Cardiac fibroblast (primary cell): ENCODE results near the gene CYGB.
A peak's percentile ranks its signal among the peaks of the same experiment; 100 is the strongest.

ENCODE experiments used
- DNase-seq, 2 donors: peaks; one replicate each; pipeline versions ENCODE4 v3.0.0 to v3.0.0-alpha.2; 2010; ENCODE audit warnings: low read depth in 2 of 2
- H3K4me3 ChIP-seq, 2 donors: replicated peaks in 1 of 2; 1 replicate in 1 of 2; 2 replicates in 1 of 2; pipeline ENCODE4 v1.5.1; 2011; ENCODE audit warnings: low read depth in 2 of 2, low read length in 2 of 2, mild to moderate bottlenecking in 2 of 2, moderate library complexity in 1 of 2
- TF ChIP-seq, protein P1 (sequence below): IDR thresholded peaks from one replicate; pipeline ENCODE4 v1.5.1; 2011; ENCODE audit warnings: low read depth, mild to moderate bottlenecking, low read length, inconsistent platforms

The CYGB gene

DNA sequence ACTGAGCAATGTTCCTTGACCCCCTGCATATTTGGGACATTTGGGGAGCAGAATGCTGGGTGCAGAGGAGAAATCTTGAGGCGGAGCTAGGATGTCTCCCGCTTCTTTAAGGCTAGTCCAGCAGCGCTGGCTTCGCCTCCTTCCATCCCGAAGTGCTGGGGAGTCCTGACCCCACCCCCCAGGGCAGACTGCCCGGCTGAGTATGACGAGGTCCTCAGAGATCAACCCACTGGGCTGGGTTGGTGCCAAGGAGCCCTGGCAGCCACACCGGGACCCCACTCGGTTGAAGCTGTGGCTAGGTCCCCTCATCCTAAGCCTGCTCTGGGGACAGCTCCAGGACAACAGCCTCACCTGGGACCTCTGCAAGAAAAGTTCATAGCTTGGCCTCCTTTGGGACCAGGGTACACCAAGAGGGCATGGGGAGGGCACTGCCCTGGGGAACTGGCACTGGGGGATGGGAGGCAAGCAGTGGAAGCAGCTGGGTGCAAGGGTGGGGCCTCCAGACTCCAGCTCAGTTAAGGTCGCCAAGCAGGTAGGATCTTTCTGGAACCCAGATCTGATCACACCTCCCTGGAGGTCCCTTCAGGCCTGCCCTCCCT is 47.3 kb downstream of the CYGB start:
- DNase-seq: no peak
- no peak overlapping the region for H3K4me3 ChIP-seq
- TF ChIP-seq, protein P1, sequence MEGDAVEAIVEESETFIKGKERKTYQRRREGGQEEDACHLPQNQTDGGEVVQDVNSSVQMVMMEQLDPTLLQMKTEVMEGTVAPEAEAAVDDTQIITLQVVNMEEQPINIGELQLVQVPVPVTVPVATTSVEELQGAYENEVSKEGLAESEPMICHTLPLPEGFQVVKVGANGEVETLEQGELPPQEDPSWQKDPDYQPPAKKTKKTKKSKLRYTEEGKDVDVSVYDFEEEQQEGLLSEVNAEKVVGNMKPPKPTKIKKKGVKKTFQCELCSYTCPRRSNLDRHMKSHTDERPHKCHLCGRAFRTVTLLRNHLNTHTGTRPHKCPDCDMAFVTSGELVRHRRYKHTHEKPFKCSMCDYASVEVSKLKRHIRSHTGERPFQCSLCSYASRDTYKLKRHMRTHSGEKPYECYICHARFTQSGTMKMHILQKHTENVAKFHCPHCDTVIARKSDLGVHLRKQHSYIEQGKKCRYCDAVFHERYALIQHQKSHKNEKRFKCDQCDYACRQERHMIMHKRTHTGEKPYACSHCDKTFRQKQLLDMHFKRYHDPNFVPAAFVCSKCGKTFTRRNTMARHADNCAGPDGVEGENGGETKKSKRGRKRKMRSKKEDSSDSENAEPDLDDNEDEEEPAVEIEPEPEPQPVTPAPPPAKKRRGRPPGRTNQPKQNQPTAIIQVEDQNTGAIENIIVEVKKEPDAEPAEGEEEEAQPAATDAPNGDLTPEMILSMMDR: no peak

DNA sequence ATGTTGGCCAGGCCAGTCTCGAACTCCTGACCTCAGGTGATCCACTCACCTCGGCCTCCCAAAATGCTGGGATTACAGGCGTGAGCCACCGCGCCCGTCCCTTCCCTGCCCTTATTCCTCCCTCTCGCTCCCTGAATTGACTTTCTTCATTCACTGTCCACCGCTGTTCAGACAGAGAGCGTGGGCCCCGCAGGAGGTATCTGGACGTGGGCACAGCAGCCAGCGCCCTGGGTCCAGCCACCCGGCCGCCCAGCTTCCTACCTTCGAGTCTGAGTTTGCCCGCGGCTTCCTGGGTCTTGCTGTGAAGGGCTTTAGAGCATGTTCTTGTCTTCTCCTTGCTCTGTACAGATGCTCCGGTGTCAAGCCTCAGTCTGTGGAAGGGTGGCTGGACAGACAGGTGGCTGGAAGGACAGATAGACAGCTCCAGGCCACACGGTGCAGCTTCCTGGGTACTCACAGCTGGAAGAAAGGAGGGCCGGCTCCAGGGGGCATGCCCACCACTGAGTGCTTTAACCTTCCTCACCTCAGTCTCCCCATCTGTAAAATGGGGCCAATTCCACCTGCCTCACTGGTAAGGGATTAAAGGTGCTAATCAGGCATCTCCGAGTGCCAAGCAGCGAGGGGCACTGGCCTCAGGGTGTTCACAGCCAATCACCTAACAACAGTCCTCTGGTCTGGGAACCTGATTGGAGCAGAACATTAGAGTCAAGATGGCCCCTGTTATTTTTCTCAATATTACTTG is 49.9 kb downstream of the CYGB start:
- no peak overlapping the region for H3K4me3 ChIP-seq
- TF ChIP-seq, protein P1: no peak
- no peak for DNase-seq

DNA sequence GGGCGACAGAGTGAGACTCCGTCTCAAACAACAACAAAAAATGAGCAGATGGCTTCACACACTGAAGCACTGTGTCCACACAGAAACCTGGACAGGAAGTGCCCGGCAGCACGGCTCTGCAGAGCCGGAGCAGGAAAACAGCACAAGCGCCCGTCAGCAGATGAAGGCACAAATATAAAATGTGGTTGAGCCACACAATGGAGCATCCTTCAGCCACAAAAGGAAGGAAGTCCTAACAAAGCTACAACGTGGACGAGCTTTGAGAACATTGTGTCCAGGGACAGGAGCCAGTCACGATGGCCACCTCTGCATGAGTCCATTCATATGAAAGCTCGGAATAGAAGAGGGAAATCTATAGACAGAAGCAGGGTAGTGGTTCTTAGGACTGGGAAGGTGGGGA is 51.9 kb downstream of the CYGB start:
- TF ChIP-seq, protein P1: no peak
- peak in 1 of 2 donors; percentile 65 for DNase-seq
- H3K4me3 ChIP-seq: no peak overlapping the region

DNA sequence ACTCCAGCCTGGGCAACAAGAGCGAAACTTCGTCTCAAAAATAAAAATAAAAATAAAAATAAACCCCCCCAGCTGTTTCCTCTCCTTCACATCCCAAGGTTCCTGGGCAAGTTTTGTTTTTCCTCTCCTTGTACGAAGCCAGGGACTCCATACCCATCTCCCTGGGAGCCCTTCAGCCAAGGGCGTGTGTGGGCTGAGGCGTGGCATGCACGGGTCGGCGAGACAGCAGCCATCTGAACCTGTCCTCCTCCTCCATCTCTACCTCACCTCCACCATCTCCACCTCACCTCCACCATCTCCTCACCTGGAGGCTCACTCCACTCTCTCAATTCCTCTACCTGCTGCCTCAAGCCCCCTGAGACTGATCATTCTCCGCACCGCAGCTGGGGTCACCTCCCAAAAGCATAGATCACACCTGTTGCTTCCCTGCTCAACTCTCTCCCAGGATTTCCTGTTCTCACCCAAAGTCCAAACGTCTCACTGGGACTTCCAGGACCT is 53.2 kb downstream of the CYGB start:
- no peak overlapping the region for H3K4me3 ChIP-seq
- DNase-seq: no peak
- TF ChIP-seq, protein P1: no peak

DNA sequence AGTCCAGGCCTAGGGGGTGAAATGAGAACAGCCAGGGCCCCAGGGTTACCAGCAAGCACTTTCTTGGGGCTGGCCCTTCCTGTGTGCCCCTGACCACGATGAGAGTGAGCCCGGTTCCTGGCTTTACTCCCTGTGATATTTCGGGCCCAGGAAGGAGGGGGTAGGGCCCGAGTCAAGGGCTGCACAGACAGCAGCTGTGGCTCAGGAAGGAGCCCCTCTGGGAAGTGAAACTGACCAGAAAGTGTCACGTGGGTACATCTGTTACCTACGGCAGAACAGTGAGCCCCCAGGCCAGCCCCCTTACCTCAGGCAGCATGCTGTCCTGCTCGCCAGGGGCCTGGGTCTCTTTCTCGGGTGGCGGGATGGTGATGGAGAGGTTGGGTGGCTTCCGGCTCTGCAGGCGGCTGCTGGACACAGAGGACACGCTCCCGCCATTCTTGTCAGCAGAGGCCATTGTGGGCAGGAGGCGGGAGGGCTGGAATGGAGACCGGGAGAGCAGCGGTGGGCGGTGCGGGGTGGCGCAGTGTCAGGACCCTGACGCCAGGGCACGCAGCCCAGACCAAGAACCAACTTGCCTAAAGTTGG is 56.3 kb downstream of the CYGB start:
- no peak overlapping the region for H3K4me3 ChIP-seq
- DNase-seq: no peak
- TF ChIP-seq, protein P1: no peak

DNA sequence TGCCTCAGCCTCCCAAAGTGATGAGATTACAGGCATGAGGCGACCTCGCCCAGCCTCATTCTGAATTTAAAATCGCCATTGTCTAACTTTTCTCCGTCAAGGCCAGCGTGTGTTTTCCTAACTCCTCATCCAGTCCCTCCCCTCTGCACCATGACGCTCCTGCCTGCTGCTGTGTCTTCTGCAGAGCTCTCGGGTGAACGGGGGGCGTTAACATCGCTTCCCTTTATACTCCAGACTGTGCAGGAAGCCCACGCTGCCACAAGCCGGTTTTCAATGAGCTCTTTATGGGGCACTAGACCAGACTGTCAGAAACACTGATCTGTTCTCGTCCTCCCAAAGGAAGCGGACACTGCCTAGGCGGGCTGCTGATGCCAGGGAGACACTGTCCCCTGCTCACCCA is 56.9 kb downstream of the CYGB start:
- DNase-seq: no peak
- H3K4me3 ChIP-seq: no peak overlapping the region
- TF ChIP-seq, protein P1: no peak
